ENCODE measurements around the gene NUP35.
A peak's percentile ranks its signal among the peaks of the same experiment; 100 is the strongest.

Gene NUP35, protein sequence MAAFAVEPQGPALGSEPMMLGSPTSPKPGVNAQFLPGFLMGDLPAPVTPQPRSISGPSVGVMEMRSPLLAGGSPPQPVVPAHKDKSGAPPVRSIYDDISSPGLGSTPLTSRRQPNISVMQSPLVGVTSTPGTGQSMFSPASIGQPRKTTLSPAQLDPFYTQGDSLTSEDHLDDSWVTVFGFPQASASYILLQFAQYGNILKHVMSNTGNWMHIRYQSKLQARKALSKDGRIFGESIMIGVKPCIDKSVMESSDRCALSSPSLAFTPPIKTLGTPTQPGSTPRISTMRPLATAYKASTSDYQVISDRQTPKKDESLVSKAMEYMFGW

DNA sequence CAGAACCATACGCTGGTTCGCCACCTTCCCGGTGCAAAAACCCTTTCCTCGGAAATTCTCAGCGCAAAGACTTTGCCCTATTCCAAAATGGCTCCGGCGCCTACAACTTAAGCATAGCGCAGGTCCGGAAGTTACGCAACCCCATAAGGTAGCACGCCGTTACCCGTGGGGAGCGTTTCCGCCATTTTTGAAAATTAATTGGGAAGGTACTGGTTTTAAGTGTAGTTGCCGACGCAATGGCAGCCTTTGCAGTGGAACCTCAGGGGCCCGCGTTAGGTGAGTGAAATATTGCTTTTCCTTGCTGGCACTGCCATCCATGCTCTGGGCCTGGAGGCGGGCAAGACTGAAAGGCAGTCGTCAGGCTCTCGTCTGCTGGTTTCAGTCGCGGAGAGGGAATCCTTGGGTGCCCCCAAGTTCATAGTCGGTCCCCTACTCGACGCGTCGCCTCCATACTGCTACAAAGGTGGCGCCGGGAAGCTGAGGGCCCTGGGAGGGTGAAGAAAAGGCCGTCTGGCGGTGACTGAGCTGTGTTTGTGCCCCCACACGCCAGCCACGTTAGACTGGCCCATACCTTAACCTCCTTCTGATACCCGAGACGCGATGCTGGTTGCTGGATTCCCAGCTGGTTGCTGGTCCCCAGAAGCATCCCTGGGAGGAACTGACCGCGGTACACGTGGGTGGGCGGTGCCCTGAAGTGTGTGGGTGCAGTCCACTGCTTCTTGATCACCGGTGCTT, at the start of gene NUP35:
NUP35 (plus strand) TSS at position 222 of the 735 bp plus-strand sequence; CDS start at position 237, 15 bp downstream.
- DNase-seq (ENCODE audit: insufficient read length, low spot score) = peak; percentile 71
- peak; percentile 93 for FAIRE-seq

DNA sequence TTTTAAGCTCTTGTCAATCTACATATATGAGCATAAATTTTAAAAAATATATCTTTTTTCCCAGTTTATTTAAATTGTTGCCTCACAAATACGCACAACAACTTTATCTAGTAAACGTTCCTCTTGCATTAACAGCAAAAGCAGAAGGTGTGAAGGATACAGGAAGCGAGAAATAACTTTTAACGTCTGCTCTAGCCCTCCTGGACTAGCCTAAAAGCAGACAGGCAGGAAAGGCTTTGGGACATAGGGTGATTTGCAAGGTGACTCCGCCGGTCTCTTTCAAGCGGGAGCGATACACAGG, 46.1 kb upstream of the NUP35 start:
- FAIRE-seq (no peak), DNase-seq (ENCODE audit: insufficient read length, low spot score) (peak; percentile 41)

DNA sequence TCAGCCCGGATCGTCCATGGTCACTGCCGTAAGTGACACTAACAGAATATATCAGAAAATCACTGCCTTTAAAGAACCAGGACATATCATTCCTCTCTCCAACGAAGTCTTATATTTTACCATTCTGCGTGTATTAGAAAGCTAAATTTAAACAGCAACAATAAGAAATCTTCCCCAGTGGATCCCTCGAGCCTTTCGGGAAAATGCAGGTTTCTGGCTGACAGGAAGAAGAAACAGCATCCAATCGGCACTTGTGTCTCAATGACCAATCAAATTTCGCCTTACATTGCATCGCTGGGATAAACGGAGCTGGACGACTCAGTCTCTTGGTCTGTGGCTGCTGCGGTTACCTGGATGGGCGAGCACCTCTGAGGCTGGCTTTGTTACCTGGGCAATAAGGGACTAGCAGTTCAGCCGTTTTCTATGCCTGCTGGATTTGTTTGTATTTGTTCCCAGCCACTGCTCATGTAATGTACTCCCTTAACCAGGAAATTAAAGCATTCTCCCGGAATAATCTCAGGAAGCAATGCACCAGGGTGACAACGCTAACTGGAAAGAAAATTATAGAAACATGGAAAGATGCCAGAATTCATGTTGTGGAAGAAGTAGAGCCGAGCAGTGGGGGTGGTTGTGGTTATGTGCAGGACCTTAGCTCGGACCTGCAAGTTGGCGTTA, 45.6 kb upstream of the NUP35 start, which contains the start of gene DUSP19:
DUSP19 (plus strand) TSS at position 284 of the 675 bp plus-strand sequence; CDS start at position 471, 187 bp downstream.
- no peak for FAIRE-seq
- peak; percentile 90 for DNase-seq (ENCODE audit: insufficient read length, low spot score)

DNA sequence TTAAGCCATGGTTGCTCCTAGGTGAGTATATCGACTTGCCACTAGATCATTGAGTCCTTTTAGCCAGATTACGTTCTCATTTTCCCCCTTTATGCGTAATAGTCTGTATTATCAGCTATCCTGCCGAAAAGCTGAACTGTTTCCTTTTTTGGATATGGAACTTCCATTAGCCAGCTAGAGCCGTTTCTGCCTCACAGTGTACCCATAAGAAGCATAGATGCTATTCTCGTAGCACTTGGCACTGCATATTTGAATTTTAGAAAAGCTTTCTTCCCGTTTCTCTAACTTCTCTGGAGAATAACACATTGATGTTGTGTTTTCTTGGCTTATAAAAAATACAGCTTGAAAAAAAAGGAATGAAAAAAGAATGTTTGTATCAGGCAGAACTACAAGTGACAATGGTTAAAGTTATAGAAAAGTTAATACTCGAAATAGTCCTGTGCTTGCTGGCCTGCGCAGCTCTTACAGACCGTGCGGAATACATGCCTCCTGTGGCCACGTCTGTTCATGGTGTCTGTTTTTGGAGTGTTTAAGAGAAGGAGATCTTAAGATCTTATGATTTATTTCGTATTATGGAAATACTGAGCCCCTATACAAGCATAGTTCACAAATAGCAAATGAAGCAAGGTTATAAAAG, 45.0 kb upstream of the NUP35 start:
- FAIRE-seq = no peak

DNA sequence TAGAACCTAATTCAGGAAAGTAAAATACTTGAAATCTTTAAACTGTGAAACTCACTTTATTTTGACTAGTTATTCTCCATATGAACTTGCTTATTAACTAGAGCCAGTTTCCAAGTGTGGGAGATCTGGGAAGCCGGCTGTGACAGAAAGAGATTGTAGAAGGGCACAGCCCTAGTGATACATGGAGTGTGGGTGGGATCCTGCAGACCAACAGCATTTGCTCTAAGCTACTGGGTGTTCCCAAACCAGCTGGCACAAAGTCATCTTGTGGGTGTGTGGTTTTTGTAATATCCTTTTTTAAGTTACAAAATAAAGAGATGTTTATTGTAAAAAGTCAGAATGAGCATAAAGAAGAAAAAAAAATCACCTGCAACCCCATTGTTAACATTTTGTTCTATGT, 42.3 kb upstream of the NUP35 start:
- FAIRE-seq = no peak
- no peak for DNase-seq (ENCODE audit: insufficient read length, low spot score)

More for the DNA sequence above, 45.0 kb upstream of the NUP35 start:
- DNase-seq (ENCODE audit: insufficient read length, low spot score) = no peak

DNA sequence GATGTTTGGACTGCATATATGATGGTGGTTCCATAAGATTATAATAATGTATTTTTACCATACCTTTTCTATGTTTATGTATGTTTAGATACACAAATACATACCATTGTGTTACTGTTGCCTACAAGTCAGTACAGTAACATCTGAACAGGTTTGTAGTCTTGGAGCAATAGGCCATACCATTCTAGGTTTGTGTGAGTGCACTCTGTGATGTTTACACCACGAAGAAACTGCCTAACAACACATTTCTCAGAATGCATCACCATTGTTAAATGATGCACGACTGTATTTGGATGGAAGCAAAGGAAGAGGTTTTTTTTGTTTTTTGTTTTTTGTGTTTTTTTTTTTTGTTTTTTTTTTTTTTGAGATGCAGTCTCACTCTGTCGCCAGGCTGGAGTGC, 36.2 kb upstream of the NUP35 start:
- FAIRE-seq (no peak), DNase-seq (ENCODE audit: insufficient read length, low spot score) (no peak)

DNA sequence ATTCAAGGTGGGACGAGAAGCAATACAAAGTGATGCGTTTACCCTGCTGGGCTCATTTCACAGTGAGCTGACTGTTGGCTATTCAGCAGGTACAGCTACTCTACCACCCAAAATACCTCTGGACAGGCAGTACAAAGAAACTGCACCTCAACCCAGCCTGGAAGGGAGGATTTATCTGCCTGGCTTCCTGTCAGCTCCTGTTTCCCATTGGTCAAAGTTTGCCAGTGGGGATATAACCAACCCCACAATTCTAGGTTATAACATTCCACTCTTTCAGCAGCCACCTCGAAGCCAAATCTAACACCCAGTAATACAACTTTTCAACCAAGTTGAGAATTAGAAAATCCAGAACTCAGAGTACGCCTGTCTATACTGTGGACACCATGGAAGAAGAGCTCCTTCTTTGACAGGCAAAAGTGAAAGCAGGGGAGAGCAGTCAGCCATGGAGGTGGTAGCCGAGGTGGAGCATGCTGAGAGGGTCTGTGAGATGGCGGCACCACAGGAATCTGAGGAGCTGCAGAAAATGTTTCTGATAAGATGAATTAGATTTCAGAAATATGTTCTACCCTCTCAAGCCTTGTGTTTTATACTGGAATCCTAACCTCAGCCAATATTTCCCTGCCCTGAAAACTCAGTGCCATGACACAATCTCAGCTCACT, 34.9 kb upstream of the NUP35 start:
- no peak for FAIRE-seq

DNA sequence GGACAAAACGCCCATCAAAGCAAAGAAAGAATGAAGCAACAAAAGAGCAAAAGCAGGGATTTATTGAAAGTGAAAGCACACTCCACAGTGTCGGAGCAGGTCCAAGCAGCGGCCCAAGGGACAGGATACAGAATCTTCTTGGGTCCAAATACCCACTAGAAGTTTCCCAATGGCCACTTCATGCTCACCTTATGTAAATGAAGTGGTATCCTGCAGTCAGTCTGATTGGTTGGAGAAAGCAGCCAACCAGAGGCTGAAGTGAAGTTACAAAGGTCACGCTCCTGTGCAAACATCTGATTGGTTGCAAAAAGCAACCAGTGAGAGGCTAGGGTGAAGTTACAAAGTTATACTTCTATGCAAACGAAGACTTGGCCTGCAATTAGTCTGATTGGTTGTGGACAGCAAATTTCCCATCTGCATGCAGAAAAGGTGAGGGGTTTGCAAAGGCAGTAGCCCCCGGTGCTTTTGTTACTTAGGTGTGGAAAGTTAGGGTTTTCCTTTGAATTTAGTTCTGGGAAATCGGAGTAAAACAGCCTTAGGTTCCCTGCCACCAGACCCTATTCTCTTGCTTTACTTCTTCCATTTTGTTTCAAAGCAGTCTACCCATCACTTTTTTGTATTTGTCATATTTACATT, 32.8 kb upstream of the NUP35 start:
- no peak for DNase-seq (ENCODE audit: insufficient read length, low spot score)
- FAIRE-seq = no peak

More for the DNA sequence above, 34.9 kb upstream of the NUP35 start:
- no peak for DNase-seq (ENCODE audit: insufficient read length, low spot score)

DNA sequence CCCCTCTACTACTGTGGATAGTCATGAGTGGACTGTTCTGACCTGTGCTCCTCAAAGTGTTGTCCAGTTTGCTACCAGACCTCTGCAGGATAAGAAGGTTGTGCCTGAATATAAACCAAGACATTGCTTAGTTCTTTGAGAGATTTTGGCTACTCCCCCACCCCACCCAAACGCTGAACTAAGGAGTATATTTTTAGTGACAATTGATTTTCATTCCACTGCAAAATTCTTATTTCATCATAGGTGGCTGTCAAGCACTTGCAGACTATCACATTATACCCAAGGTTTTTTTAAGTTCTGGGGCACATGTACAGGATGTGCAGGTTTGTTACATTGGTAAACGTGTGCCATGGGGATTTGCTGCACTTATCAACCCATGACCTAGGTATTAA, 32.3 kb upstream of the NUP35 start:
- no peak for FAIRE-seq

DNA sequence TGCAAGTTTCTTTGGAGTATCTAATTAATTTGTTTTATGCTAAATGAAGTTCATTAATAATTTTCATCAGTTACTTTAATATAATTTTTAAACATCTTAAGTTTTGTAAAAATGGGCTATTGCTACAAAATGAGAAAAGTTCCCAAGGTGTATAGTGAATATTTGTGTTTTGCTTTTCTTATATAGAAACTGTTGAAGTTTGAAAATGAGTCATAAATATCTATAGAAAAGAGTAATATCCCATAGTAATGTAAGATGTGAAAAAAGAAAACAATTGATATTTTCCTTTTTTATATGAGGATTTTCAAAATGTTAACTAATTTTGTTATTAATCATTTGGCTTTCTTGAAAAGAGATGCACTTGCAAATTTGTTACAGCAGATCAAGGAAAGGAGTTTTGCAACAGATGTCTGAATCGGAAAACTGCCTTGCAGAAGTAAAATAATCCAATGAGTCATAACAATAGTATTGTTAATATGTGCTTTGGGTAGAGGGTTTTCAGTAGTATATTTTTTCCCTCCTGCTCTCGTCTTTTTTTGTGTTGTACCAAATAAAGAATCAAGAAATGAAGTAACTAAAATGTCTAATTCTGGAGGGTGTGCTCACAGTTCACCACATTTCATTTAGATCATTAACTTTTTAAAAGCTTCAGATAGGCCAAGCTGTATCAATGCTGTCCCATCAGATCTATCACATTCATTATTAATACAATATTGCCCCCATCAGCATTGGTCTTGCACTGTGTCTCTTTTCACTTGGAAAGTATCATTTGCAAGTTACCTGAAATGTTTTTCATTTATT, 30.2 kb upstream of the NUP35 start:
- FAIRE-seq = no peak

More for the DNA sequence above, 32.3 kb upstream of the NUP35 start:
- no peak for DNase-seq (ENCODE audit: insufficient read length, low spot score)

DNA sequence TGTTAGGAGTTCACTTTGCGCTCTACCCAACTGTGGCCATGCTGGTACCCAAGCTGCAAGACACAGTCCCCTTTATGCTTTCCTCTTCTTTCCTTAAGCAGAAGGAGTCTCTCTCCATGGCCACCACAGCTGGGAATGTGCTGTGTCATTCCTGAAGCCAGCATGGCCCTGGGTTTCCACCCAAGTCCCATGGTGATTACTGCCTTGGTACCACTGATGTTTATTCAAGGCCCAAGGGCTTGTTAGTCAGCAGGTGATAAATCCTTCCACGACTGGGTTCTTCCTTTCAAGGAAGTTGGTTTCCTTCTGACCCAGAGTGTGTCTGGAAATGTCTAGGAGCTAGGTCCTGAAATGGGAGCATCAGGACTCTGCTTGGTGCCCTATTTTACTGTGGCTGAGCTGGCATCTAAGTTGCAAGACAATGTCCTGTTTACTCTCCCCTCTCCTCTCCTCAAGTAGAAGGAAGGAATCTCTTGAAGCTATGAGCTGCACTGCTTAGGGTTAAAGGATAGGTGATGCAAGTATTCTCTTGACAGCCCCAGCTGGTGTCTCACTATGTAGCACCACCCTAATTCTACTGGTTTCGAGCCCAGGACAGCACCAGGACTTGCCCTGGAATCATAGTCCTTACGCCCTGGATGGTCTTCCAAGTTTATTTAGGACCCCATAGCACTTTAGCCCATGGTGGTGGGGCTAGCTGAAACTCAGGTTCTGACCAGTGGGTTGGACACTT, 18.7 kb upstream of the NUP35 start:
- FAIRE-seq = peak; percentile 28

More for the DNA sequence above, 30.2 kb upstream of the NUP35 start:
- peak; percentile 28 for DNase-seq (ENCODE audit: insufficient read length, low spot score)

DNA sequence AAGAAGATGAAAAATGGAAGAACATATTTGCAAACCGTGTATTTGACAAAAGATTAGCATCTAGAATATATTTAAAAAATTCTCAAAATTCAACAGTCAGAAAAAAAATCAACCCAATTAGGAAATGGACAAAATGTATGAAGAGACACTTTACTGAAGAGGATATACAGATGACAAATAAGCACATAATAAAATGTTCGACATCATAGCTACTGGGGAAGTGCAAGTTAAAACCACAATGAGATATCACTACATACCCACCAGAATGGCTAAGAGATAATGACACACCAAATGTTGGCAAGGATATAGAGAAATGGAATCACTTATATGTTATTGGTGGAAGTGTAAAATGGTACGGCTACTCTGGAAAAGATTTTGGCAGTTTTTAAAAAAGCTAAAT, 11.7 kb upstream of the NUP35 start:
- no peak for DNase-seq (ENCODE audit: insufficient read length, low spot score)

More for the DNA sequence above, 18.7 kb upstream of the NUP35 start:
- no peak for DNase-seq (ENCODE audit: insufficient read length, low spot score)

DNA sequence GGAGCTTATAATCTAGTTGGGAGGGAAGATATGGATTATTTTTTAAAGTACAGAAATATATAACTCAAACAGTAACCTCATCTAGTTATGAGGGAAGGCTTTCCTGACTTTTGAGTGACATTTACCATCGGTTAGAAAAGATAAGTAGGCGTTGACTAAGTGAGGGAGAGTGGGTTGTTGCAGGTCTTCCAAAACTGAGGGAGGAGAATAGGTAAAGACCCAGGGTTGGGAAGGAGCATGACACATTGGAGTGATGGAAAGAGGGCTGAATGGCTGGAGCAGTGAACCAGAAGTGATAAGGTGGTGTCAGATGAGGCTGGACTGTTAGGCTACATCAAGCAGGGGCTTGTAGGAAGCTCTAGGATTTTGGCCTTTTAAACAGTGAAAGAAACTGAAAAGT, 10.6 kb upstream of the NUP35 start:
- DNase-seq (ENCODE audit: insufficient read length, low spot score) = no peak
- no peak for FAIRE-seq

More for the DNA sequence above, 11.7 kb upstream of the NUP35 start:
- FAIRE-seq = no peak

DNA sequence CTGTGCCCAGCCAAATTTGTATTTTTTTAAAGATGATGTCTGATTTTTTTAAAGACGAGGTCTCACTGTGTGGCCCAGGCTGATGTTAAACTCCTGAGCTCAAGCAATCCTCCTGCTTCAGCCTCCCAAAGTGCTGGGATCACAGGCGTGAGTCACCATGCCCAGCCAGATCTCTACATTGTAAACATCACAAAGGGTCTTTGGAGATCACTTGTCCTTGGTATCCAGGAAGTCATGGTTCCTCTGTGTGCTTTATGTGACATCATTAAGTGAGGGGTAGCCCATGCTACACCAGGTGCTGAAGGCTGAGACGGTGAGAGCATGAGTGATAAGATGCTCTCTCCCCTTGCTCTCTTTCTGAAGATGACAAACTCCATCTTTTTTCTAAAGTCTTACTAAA, 7.0 kb upstream of the NUP35 start:
- DNase-seq (ENCODE audit: insufficient read length, low spot score) = no peak
- no peak for FAIRE-seq

DNA sequence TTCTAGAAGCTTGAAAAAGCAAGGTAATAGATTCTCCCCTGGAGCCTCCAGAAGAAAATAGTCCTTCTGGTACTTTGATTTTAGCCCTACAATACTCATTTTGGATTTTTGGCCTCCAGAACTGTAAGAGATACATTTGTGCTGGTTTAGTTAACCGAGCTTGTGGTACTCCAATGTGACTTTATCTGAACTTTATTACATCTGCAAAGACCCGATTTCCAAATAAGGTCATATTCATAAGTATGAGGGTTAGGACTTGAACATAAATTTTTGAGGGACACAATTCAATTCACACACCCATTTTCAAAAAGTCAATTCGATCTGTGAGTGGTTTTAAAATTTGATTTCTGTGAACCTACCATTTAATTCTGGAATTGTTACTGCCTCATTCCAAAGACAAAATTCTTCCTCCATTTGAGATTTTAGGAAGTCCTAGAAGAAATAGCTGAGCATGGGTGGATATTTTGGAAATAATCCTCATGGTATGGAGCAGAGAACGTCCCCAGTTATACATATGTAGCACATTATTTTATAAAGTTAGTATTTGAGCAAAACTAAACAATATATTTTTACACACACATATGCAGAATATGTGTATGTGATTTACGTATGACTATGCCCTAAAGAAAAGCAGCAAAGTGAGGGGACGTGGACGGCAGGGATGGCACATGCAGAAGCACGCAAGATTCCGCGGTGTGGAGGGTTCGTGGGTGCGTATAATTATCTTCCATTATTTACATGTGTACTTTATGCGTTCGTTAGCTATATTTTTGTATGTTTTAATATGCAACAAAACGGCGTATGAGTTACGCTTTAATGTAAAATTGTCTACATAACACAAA, 905 bp upstream of the NUP35 start:
- DNase-seq (ENCODE audit: insufficient read length, low spot score) = no peak
- FAIRE-seq = no peak

DNA sequence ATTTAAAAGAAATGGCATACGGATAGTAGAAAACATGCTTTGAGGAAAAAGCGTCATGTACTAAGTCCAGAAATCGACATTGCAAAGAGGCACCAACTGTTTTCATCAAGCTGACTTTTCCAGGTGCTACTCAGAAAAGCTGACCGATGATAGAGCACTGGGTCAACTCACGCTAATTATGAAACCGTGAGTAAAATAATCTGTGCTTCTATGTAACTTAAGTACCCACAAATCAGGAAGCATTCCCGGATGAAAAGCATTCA, 353 bp upstream of the NUP35 start:
- FAIRE-seq (no peak), DNase-seq (ENCODE audit: insufficient read length, low spot score) (peak; percentile 10)

DNA sequence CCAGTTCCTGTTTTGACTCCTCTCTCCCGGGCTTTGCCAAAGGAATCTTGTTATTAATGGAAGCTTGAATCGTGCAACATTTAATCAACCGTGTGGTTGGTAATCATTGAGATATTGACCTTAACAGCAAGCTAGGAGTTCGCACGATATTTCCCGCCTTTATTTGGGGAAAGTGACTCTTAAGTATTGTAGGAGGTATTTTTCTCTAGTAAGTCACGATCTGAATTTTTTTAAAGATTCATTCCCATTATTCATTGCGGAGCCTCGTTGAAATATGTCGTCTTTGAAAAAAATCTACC, 663 bp downstream of the NUP35 start:
- DNase-seq (ENCODE audit: insufficient read length, low spot score) (no peak), FAIRE-seq (no peak)

DNA sequence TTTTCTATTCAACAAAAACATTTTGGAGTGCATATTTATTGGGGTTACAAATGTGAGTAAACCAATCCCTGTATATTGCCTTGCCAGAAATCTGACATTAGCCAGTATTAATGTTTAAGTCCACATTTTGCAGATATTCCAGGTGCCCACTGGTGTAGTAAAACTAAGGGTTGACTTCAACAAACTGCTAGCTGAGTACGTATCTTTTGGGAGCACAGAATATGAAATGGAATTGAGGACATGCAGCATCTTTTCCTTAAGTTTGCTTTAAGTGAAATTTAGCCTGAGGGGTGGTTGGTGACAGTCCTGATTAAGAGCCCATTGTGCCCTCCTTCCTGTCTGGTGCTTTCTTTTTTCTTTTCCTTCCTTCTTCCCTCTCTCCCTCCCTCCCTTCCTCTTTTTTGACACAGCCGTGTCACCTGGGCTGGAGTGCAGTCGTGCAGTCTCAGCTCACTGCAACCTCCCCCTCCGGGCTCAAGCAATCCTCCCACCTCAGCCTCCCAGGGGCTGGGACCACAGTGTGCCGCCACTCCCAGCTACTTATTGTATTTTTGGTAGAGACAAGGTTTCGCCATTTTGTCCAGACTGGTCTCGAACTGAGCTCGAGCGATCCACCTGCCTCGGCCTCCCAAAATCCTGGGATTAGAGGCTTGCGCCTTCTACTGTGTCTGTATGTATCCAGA, 1.6 kb downstream of the NUP35 start:
- FAIRE-seq (no peak), DNase-seq (ENCODE audit: insufficient read length, low spot score) (no peak)
